ENCODE measurements around the gene TIMM17A. TPM values are rescaled to one million over a fixed set of nuclear protein-coding genes. Genes with fewer than 3 reads are reported as not detected.
A peak's percentile ranks its signal among the peaks of the same experiment; 100 is the strongest.

Gene TIMM17A
- polyA plus RNA-seq, 1 donor (not counting 4 experiments of a cell fraction or from before 2014, with no cell fraction given), result 116 TPM

DNA sequence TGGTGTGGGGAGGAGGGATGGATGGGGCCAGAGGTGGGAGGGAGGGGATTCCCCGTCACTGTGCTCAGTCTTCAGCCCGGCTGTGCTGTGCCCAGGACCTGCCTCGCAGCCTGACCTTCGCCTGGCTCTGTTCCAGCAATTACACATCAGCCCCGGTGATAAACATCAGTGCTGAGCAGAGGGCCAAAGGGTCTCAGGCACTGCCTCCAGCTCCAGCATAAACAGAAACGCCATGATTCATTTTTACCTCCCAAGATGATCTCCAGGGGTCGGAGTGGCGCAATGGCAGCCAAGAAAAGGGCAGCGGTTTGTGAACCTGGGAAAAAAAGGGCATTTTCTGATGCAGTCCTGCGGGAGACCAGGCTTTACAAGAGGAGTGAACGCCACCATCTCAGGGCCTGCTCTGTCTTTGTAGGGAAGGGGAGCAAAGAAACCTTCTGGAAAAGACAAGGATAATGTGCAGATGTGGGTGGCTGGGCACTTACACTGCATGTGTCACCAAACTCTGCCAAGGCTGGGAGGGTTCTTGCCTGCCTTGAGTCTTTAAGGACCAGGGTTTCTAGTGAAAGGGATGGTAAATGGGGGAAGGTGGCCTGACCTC lies 38.6 kb upstream of the TIMM17A start:
- FAIRE-seq (no peak), DNase-seq (ENCODE audit: low read depth, low spot score) (no peak)
- Histone ChIP-seq H3K4me3 (ENCODE audit: control insufficient read depth in 2 of 3, extremely low read depth in 1 of 3, insufficient read depth in 2 of 3, low read depth in 1 of 3, low read length in 3 of 3) (no peak overlapping the region), H3K27me3 (ENCODE audit: control insufficient read depth, extremely low read depth, insufficient read depth, low read length) (no peaks in the 10 kb centered on the region), H3K79me2 (ENCODE audit: control insufficient read depth, insufficient read depth, low read length) (no peaks in the 10 kb centered on the region), H3K9me3 (ENCODE audit: control insufficient read depth, low read depth, low read length) (no peaks in the 10 kb centered on the region), H3K27ac (ENCODE audit: control insufficient read depth, insufficient read depth, low read length) (no peak overlapping the region), H3K9ac (ENCODE audit: control insufficient read depth, extremely low read depth, insufficient read depth, low read length) (no peak overlapping the region), H4K20me1 (ENCODE audit: control insufficient read depth, extremely low read depth, insufficient read depth, low read length) (no peaks in the 10 kb centered on the region), H3K9me1 (ENCODE audit: control insufficient read depth, extremely low read depth, insufficient read depth, low read length) (no peaks in the 10 kb centered on the region), H2AFZ (ENCODE audit: control insufficient read depth, low read length) (no peak overlapping the region), H3K4me1 (ENCODE audit: control insufficient read depth, extremely low read depth, insufficient read depth, low read length) (peaks cover 9% of the 10 kb centered on the region), H3K4me2 (ENCODE audit: control insufficient read depth, extremely low read depth, insufficient read depth, low read depth, low read length) (no peak overlapping the region), H3K36me3 (ENCODE audit: control insufficient read depth in 2 of 2, extremely low read depth in 1 of 2, insufficient read depth in 2 of 2, low read length in 2 of 2) (no peaks in the 10 kb centered on the region)
- dilution Hi-C loops (cut with MboI; ENCODE audit: extremely low pct_ligation_motif_present, low sequenced_read_pairs), result no loop called here
- TF ChIP-seq, protein P1, sequence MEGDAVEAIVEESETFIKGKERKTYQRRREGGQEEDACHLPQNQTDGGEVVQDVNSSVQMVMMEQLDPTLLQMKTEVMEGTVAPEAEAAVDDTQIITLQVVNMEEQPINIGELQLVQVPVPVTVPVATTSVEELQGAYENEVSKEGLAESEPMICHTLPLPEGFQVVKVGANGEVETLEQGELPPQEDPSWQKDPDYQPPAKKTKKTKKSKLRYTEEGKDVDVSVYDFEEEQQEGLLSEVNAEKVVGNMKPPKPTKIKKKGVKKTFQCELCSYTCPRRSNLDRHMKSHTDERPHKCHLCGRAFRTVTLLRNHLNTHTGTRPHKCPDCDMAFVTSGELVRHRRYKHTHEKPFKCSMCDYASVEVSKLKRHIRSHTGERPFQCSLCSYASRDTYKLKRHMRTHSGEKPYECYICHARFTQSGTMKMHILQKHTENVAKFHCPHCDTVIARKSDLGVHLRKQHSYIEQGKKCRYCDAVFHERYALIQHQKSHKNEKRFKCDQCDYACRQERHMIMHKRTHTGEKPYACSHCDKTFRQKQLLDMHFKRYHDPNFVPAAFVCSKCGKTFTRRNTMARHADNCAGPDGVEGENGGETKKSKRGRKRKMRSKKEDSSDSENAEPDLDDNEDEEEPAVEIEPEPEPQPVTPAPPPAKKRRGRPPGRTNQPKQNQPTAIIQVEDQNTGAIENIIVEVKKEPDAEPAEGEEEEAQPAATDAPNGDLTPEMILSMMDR (optimal IDR thresholded peaks at IDR 0.05 in 1 of 3, IDR thresholded peaks at IDR 0.05 in 1 of 3, conservative IDR thresholded peaks at IDR 0.05 in 1 of 3; ENCODE audit: extremely low read depth in 1 of 3, insufficient read depth in 2 of 3, low read length in 3 of 3), result no peak
- no peak for TF ChIP-seq EZH2 (IDR thresholded peaks at IDR 0.05; ENCODE audit: low read length)

DNA sequence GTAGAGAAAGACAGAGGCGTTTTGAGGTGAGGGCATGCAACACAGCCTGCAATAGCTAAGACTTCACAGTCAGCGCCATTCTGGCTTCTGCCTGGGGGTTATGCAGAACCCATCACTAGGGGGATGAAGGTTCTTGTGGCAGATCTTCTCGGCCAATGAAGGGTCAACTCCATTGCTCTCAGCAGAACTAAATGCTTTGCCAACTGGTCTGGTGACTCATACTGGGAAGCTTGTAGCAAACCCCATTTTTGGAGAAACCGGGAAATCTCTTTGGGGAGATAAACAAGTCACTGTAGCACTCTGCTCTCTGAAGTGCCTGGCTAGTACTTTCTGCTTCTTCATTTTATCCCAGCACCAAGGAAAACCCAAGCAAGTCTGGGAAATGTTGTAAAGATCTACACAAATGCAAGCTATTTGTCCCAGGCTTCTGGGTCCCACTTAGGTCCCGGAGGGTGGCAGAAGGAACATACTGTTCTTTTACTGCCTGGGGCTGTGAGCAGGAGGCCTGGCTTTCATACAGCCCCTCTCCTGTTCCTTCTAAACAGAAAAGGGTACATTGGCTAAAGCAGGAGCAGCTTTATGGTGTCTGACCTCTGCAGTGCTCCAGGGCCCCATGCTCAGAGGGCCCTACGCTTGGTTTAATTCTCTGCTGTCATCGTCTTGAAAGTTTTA lies 37.8 kb upstream of the TIMM17A start:
- Histone ChIP-seq H3K36me3 (ENCODE audit: control insufficient read depth in 2 of 2, extremely low read depth in 1 of 2, insufficient read depth in 2 of 2, low read length in 2 of 2) (no peaks in the 10 kb centered on the region), H3K9ac (ENCODE audit: control insufficient read depth, extremely low read depth, insufficient read depth, low read length) (no peak overlapping the region), H3K4me1 (ENCODE audit: control insufficient read depth, extremely low read depth, insufficient read depth, low read length) (peaks cover 9% of the 10 kb centered on the region), H3K79me2 (ENCODE audit: control insufficient read depth, insufficient read depth, low read length) (no peaks in the 10 kb centered on the region), H3K9me1 (ENCODE audit: control insufficient read depth, extremely low read depth, insufficient read depth, low read length) (no peaks in the 10 kb centered on the region), H3K9me3 (ENCODE audit: control insufficient read depth, low read depth, low read length) (no peaks in the 10 kb centered on the region), H4K20me1 (ENCODE audit: control insufficient read depth, extremely low read depth, insufficient read depth, low read length) (no peaks in the 10 kb centered on the region), H3K4me2 (ENCODE audit: control insufficient read depth, extremely low read depth, insufficient read depth, low read depth, low read length) (no peak overlapping the region), H3K4me3 (ENCODE audit: control insufficient read depth in 2 of 3, extremely low read depth in 1 of 3, insufficient read depth in 2 of 3, low read depth in 1 of 3, low read length in 3 of 3) (no peak overlapping the region), H3K27me3 (ENCODE audit: control insufficient read depth, extremely low read depth, insufficient read depth, low read length) (no peaks in the 10 kb centered on the region), H2AFZ (ENCODE audit: control insufficient read depth, low read length) (no peak overlapping the region), H3K27ac (ENCODE audit: control insufficient read depth, insufficient read depth, low read length) (no peak overlapping the region)
- dilution Hi-C loops (cut with MboI; ENCODE audit: extremely low pct_ligation_motif_present, low sequenced_read_pairs), result no loop called here
- DNase-seq (ENCODE audit: low read depth, low spot score) (no peak), FAIRE-seq (peak; percentile 78)
- TF ChIP-seq, protein P1 (optimal IDR thresholded peaks at IDR 0.05 in 1 of 3, IDR thresholded peaks at IDR 0.05 in 1 of 3, conservative IDR thresholded peaks at IDR 0.05 in 1 of 3; ENCODE audit: extremely low read depth in 1 of 3, insufficient read depth in 2 of 3, low read length in 3 of 3), result no peak
- no peak for TF ChIP-seq EZH2 (IDR thresholded peaks at IDR 0.05; ENCODE audit: low read length)
